ENCODE results near the gene TXNDC16.
A peak's percentile ranks its signal among the peaks of the same experiment; 100 is the strongest.
"Not testable (repeated sequence)": the region's sequence is repeated elsewhere in the genome, so short reads cannot be mapped to it uniquely, and the experiment has no call there.

Gene TXNDC16, protein sequence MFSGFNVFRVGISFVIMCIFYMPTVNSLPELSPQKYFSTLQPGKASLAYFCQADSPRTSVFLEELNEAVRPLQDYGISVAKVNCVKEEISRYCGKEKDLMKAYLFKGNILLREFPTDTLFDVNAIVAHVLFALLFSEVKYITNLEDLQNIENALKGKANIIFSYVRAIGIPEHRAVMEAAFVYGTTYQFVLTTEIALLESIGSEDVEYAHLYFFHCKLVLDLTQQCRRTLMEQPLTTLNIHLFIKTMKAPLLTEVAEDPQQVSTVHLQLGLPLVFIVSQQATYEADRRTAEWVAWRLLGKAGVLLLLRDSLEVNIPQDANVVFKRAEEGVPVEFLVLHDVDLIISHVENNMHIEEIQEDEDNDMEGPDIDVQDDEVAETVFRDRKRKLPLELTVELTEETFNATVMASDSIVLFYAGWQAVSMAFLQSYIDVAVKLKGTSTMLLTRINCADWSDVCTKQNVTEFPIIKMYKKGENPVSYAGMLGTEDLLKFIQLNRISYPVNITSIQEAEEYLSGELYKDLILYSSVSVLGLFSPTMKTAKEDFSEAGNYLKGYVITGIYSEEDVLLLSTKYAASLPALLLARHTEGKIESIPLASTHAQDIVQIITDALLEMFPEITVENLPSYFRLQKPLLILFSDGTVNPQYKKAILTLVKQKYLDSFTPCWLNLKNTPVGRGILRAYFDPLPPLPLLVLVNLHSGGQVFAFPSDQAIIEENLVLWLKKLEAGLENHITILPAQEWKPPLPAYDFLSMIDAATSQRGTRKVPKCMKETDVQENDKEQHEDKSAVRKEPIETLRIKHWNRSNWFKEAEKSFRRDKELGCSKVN

DNA sequence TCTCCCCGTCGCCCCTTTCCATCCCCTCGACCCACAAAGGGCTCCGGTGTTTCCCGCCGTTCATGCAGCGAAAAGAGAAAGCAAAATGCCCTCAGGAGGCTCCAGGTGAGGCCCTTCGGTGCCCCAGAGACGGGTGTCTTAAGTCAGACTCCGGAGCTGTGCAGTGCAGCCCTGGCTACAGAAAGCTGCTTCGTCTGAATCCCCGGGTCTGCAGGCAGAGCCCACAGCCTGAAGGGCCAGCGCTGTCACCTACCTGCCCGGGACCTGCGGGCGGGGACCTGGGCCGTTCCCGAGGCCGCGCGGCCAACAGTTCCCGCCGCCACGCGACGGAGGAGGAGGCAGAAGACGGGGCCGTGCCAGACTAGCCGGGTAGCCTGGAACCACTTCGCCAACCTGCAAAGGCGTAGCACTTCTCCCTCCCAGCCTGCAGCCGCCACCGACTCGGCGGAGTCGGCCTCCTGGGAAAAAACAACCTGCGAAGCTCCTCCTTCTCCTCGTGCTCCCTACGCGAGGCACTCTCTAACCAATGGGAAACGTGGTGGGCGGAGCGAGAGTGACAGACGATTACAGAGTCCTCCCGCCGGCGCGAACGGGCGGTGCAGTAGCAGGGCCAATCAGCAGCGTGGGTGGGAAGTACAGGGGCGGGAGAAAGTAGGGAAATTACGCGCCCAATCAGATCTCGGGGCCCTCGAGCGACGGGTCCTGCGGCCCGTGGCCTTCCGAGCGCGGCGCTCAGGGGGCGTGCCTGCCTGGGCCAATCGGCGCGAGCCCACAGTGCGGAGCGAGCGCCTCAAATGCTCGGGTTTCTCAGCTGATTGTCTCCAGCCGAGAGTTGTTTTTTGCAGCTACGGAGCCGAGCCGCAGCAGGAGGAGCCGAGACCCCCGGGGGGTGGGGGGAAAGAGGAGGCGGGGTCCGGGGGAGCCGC, at the start of gene TXNDC16, which contains the start of gene GPR137C:
Gene TXNDC16 (minus strand): TSS at position 443 of the 926 bp plus-strand sequence. CDS start 8,948 bp downstream, outside the sequence.
Gene GPR137C (plus strand): TSS at position 774 of the 926 bp plus-strand sequence. CDS start 312 bp downstream, outside the sequence.
- DNase-seq (ENCODE audit: low spot score), result peak; percentile 100

DNA sequence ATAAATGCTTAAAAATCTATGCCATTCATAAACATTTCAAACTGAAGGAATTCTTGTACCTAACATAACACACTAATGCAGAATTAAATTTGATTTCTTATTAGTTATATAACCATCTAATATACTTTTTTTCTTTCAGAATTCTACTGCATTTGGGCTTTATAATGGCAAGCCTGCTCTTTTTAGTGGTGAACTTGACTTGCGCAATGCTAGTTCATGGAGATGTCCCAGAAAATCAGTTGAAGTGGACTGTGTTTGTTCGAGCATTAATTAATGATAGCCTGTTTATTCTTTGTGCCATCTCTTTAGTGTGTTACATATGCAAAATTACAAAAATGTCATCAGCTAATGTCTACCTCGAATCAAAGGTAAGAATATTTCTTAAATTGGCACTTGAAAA, 47.7 kb upstream of the TXNDC16 start:
- no peak for DNase-seq (ENCODE audit: low spot score)

DNA sequence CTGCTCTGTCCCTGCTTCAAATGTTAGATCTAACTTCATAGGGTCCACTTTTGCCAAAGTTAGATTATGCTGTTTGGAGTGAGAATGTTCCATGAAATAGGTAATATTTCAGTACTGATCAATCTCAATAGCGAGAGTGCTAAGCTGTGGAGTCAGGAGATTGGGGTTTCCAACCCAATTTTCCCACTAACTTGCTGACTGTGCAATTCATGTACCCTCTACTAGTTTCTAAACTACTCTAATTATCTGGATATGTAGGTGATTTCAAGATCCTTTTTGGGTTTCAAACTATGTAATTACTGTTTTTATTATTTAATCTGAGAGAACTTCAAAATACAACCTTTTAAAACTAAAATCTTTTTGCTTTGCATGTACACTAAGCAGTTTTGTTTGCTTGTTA, 46.3 kb upstream of the TXNDC16 start:
- DNase-seq (ENCODE audit: low spot score), result no peak

DNA sequence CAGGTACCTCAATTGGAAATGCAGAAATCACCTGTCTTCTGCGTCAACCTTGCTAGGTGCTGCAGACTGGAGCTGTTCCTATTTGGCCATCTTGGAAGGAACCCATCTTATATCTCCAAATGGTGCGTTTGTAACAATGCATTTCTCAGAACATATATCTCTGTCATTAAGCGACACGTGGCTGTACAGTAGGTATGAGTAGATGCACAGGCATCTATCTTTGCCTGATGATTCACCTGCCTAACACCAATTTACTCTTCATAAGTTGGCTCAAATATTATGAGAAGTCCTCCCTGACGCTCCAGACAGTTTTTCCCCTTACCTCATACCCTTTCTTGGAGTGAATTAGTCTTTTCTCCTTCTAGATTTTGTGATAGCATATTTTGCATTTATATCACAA, 44.6 kb upstream of the TXNDC16 start:
- no peak for DNase-seq (ENCODE audit: low spot score)

DNA sequence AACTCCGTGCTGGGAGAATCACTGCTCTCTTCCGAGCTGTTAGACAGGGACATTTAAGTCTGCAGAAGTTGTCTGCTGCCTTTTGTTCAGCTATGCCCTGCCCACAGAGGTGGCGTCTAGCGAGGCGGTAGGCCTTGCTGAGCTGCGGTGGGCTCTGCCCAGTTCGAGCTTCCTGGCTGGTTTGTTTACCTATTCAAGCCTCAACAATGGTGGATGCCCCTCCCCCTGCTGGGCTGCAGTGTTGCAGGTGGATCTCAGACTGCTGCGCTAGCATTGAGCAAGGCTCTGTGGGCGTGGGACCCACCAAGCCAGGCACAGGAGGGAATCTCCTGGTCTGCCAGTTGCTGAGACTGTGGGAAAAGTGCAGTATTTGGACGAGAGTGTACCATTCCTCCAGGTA, 44.0 kb upstream of the TXNDC16 start:
- no peak for DNase-seq (ENCODE audit: low spot score)

DNA sequence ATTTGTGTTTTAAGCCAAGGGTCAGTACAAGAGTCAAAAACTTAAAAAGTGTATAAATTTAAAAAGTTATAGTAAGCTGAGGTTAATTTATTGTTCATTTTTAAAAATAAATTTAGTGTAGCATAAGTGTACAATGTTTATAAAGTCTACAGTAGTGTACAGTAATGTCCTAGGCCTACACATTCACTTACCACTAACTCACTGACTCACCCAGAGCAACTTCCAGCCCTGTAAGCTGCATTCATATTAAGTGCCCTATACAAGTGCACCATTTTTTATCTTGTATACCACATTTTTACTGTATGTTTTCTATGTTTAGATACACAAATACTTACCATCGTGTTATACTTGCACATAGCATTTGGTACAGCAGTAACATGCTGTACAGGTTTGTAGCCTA, 38.0 kb upstream of the TXNDC16 start:
- no peak for DNase-seq (ENCODE audit: low spot score)

DNA sequence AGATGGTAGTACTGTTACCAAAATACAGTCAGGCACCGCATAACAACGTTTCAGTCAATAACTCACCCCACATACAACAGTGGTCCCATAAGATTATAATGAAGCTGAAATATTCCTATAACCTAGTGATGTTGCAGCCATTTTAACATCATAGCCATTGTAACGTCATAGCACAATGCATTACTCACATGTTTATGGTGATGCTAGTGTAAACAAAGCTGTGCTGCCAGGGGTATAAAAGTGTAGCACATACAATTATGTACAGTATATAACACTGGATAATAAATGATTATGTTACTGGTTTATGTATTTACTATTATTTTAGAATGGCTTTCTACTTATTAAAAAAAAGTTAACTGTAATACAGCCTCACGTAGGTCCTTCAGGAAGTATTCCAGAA, 37.3 kb upstream of the TXNDC16 start:
- no peak for DNase-seq (ENCODE audit: low spot score)

DNA sequence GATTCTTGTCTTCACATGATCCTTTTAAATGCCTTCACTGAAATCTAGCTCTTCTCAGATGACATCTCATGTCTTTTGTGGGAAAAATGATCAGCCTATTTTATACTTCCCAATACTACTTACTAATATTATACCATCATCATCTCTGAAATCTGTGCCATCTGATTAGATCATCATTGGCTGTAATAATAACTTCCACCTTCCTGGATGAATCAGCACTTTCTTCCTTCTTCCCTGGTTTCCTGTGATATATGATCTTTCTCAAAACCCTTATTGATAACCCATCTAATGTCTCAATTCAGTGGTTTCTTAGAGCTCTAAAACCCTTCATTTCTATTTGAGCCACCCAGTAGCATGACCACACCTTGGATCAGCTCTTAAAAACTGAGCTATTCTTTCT, 31.2 kb upstream of the TXNDC16 start:
- DNase-seq (ENCODE audit: low spot score), result no peak

DNA sequence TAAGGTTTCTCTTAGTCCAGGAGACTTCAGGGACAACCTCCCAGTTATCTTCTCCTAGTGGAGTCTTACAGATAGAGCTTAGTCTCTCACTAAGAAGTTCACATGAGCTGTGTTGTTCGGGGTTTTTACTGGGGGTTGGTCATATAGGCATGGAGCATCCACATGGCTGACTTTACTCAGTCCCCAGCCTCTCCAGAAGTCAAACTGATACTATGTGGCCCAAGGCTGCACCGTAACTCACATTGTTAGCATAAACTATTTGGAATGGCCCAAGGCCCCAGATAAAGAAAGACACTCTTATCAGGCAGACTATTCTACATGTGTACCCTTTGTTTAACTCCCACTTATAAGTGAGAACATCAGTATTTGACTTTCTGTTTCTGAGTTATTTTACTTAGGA, 23.6 kb upstream of the TXNDC16 start:
- DNase-seq (ENCODE audit: low spot score), result no peak

DNA sequence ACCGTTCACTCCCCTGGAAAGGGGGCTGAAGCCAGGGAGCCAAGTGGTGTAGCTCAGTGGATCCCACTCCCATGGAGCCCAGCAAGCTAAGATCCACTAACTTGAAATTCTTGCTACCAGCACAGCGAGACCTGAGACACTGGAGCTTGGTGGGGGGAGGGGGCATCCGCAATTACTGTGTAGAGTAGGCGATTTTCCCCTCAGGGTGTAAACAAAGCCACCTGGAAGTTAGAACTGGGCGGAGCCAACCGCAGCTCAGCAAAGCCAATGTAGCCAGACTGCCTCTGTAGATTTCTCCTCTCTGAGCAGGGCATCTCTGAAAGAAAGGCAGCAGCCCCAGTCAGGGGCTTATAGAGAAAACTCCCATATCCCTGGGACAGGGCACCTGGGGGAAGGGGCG, 16.1 kb upstream of the TXNDC16 start:
- not testable (repeated sequence) for DNase-seq (ENCODE audit: low spot score)

DNA sequence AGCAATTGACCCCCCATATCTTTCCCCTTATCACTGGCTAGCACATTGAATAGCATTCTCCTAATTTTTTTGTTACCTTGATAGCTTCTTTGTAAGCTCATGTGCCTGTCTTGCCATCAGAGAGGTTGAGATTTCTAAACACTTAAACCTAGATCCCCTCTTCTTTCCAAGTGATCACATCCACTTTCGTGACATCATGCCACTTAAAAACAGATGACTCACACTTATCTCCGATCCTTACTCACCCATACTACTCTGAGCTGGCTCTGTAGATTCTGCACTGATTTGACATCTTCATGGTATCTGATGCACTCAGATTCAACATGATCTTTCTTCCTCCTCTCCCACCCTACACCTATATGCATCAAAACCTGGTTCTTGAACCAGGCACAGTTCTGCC, 10.8 kb upstream of the TXNDC16 start:
- no peak for DNase-seq (ENCODE audit: low spot score)

DNA sequence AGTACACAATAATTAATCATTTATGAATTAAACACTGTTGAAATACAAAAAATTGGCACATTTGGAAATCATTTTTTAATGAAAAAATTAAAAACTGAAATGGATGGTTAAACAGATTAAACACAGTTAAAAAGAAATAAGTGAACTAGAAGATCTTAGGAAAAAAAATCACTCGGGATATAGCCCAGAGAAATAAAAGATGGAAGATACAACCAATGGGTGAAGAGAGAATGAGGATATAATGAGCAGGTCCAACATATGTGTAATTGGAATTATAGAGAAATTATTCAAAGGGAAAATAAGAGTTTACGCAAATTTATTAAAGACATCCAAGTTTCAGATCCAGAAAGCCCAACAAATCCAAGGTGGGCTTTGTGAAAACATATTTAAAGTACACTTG, 6.4 kb upstream of the TXNDC16 start:
- DNase-seq (ENCODE audit: low spot score), result no peak

DNA sequence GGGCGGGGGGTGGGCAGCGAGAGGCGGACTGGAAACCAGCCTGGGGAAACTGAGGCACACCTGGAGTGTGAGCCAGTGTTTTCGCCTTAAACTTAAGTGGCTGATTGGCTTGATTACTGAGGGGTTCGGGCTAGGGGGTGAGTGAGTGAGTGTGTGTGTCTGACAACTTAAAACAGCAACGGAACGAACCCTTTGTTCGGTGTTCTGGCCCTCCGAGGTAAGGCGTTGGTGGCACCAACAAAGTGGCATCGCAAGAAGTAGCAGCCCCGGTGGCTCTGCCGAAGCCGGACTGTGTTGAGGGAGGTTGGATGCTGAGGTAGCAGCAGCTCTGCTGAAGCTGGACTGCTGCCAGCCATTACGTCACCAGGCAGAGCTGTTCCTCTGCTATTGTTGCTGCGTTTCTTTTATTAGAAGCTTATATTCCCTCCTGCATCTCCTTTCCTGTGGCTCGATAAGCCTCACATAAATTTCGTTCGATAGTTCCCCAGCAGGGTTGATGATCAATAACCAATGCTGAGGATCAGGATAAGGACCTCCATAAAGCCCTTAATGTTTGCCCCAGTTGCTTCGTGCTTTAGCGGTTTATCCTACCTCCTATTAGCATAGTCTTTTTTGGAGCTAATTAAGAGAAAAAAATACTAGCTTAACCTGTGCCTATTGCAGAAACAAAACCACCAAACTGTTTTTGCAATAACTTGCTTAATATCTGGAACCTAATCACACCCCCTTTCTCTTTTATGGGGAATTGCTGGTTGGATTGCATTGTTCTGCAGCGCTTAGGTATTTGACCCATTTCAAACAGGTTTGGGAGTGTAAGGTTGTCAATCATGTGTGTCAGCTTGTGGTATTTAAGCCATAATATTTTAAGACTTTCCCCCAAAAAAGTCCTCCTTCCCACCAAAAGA, 1.6 kb upstream of the TXNDC16 start:
- DNase-seq (ENCODE audit: low spot score), result peak; percentile 85

DNA sequence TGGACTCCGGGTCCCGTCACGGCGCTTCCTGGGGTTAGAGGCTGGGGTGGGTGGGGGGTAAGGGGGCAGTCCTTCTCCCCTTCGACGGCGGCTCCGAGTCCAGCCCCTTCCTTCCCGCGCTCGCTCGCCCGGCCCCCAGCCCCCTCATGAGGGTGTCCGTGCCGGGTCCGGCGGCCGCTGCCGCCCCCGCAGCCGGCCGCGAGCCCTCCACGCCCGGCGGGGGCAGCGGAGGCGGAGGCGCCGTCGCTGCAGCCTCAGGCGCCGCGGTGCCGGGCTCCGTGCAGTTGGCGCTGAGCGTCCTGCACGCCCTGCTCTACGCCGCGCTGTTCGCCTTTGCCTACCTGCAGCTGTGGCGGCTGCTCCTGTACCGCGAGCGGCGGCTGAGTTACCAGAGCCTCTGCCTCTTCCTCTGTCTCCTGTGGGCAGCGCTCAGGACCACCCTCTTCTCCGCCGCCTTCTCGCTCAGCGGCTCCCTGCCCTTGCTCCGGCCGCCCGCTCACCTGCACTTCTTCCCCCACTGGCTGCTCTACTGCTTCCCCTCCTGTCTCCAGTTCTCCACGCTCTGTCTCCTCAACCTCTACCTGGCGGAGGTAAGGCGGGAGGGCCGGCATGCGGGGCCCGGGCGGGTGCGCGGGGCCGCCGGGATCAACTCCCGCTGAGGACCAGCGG, 831 bp upstream of the TXNDC16 start:
- DNase-seq (ENCODE audit: low spot score), result peak; percentile 11

DNA sequence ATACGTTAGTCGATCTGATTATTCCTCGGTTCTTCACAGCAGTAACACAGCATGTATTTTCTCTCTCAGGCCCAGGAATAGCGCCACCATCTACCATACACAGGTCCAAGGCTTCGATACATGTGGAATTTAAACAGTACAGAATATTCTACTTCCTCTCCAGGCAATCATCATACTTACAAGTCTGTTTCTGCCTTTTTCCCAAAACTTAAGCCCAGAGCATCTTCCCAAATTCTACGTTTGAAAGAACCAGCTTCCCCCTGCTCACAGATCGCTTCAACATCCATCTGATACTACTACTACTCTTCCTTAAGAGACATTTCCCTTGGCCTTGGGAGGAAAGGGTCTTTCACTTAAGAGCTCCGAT, 626 bp downstream of the TXNDC16 start:
- peak; percentile 53 for DNase-seq (ENCODE audit: low spot score)

DNA sequence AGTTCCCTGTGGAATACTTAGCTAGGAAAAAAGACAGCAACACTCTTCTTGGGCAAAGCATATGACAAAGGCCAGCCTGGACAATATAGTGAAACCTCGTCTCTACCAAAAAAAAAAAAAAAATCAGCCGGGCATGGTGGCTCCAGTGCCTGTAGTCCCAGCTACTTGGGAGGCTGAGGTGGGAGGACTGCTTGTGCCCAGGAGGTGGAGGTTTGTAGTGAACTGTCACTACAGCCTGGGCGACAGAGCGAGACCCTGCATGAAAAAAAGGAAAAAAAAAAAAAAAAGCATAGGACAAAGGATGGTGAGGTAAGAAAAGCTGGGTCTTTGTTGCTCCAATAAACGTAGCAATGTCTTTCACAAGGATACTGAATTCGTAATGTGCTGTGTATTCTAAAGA, 1.1 kb downstream of the TXNDC16 start:
- DNase-seq (ENCODE audit: low spot score), result no peak

DNA sequence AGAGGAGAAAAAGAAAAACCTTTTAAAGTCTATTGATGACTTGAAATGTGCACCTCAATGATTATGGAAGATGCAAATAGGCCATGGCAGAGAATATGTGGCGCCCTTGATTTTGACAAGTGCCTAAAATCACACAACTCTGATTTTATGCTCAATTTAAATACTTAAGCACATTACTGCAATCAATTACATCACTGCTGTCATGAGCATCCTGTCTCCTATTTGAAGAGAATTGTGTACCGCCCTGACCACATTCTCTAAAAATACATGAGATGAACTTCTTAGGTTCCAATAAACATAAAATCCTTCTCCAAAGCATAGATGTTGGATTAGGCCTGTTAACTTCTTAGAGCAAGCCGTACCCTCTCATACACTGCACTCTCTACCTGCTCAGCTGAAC, 1.6 kb downstream of the TXNDC16 start:
- no peak for DNase-seq (ENCODE audit: low spot score)

DNA sequence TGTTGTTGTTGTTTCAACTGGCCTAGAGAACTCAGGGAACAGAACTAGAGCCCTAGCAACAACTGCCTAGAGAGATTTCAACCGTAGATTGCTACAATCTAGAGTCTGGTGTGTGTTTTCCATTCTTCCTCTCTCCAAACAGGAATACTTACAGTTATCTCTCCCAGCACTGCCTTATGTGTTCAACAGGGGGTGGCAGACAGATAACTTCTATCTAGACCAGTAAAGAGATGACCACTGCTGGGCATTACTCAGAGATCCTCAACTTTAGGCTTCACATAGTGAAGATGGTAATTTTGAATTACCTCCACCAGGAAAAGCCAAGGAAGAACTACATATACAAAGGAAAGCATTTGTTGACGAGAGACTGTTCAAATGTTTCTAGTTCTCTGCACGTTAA, 4.8 kb downstream of the TXNDC16 start:
- DNase-seq (ENCODE audit: low spot score), result no peak

DNA sequence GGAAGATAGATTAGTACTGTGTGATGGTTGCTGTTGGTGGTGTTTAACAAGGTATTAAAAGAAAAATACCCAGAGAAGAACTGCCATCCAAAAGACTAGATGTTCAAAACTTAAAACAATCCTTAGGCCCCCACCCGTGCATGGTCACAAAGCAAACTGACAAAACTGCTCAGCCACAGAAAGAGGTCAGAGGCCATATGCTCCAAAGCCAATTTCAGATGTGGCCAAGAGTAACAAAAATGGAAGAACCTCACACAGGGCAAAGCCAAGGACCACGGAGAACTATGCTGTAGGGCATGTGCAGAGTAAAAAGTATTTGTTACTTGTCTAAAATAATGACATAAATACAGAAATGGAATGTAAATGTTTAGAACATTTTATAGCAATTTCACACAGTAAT, 5.3 kb downstream of the TXNDC16 start:
- no peak for DNase-seq (ENCODE audit: low spot score)

DNA sequence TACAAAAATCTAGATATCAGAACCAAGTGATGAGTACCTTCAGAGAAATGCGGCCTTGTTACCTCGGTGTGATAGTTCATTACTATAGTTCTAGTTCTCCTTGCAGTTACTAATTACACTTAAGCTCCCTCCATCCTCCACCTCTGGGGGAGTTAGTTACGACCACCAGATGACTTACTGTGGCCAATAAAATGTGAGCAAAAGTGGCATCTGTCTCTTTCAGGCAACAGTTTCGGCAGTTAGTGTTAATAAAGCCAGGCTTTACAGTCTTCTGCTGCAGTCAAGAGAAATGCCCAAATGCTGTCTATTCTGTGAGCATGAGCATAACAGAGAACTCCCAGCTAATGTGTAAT, 6.0 kb downstream of the TXNDC16 start:
- no peak for DNase-seq (ENCODE audit: low spot score)
